ENCODE data around the gene AIG1. TPM values are rescaled to one million over a fixed set of nuclear protein-coding genes. Genes with fewer than 3 reads are reported as not detected.
"Not testable (repeated sequence)": the region's sequence is repeated elsewhere in the genome, so short reads cannot be mapped to it uniquely, and the experiment has no call there.

The AIG1 gene
- total RNA-seq, 1 donor from 2014 or later = 37.1 TPM

DNA sequence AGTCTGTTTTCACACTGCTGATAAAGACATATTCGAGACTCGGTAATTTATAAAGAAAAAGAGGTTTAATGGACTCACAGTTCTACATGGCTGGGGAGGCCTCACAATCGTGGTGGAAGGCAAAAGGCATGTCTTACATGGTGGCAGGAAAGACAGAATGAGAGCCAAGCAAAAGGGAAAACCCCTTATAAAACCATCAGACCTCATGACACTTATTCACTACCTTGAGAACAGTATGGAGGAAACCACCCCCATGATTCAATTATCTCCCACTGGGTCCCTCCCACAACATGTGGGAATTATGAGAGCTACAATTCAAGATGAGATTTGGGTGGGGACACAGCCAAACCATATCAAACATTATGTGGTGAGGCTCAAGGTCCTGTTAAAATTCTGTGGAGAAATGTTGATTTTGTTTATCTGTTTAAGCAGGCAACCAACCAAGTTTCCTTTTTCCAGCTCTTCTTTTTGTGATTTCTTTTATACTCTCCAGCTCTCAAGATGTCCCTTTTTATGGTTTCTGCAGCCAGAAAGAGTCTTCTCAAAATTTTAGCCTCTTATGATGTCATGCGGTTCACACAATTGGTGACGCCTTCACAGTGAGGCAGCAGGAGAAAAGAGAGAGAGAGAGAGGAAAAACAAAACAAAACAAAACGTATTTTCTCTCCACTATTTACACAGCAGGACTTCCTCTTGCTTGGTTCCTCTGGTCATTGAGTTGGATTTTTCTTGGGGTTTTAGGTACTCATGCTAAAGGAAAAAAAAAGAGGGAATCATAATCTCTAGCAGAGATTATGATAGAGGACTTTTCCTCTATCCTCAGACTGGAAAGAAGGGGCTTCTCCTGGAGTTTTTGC lies 18.0 kb downstream of the AIG1 start:
- H3K27ac Mint-ChIP-seq = no peak overlapping the region
- H3K36me3 ChIP-seq = peaks cover 4% of the 10 kb centered on the region
- peaks cover 9% of the 10 kb centered on the region for H3K9me3 ChIP-seq (ENCODE audit: low read depth)
- no peak for DNase-seq (ENCODE audit: low spot score)
- H3K9ac ChIP-seq = no peak overlapping the region
- no peak overlapping the region for H3K4me3 Mint-ChIP-seq
- no peaks in the 10 kb centered on the region for H3K27me3 Mint-ChIP-seq (ENCODE audit: insufficient read depth, low read depth)
- TF ChIP-seq, protein P1, sequence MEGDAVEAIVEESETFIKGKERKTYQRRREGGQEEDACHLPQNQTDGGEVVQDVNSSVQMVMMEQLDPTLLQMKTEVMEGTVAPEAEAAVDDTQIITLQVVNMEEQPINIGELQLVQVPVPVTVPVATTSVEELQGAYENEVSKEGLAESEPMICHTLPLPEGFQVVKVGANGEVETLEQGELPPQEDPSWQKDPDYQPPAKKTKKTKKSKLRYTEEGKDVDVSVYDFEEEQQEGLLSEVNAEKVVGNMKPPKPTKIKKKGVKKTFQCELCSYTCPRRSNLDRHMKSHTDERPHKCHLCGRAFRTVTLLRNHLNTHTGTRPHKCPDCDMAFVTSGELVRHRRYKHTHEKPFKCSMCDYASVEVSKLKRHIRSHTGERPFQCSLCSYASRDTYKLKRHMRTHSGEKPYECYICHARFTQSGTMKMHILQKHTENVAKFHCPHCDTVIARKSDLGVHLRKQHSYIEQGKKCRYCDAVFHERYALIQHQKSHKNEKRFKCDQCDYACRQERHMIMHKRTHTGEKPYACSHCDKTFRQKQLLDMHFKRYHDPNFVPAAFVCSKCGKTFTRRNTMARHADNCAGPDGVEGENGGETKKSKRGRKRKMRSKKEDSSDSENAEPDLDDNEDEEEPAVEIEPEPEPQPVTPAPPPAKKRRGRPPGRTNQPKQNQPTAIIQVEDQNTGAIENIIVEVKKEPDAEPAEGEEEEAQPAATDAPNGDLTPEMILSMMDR (IDR thresholded peaks at IDR 0.05) = no peak
- no peak for TF ChIP-seq EZH2 (IDR thresholded peaks at IDR 0.05)
- no peak for TF ChIP-seq EZH2phosphoT487 (IDR thresholded peaks at IDR 0.05)
- H3K9me3 Mint-ChIP-seq = peaks cover 19% of the 10 kb centered on the region
- no peaks in the 10 kb centered on the region for H3K27me3 ChIP-seq
- H3K4me1 Mint-ChIP-seq = no peaks in the 10 kb centered on the region
- peak overlapping the region; percentile 45 for H3K4me2 ChIP-seq
- no peaks in the 10 kb centered on the region for H3F3A ChIP-seq (ENCODE audit: low read depth)
- peak overlapping the region; percentile 34 for H2AFZ ChIP-seq (replicated peaks)
- peaks cover 7% of the 10 kb centered on the region for H3K79me2 ChIP-seq (ENCODE audit: low read depth)
- H4K20me1 ChIP-seq (ENCODE audit: low read depth) = no peaks in the 10 kb centered on the region
- H3K36me3 Mint-ChIP-seq = peaks cover 1% of the 10 kb centered on the region
- peak overlapping the region; percentile 70 for H3K27ac ChIP-seq
- H3K4me1 ChIP-seq = peaks cover 10% of the 10 kb centered on the region
- no peak overlapping the region for H3K4me3 ChIP-seq

DNA sequence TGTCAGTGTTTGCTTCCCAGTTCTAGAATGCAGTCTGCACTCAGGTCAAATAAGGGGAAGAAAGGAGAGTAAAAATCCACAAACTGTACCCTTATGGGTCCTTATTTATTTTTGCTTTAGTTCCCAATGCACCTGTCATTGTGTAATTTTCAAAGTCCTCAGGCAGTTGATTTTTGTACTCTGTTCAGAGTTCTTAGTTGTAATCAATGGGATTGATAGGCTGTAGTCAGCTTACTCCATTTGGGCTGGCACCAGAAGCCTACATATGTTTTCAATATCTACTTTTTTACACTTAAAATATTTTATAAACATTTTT lies 18.6 kb downstream of the AIG1 start:
- Histone ChIP-seq H3K79me2 (ENCODE audit: low read depth) (peaks cover 2% of the 10 kb centered on the region), H3K27me3 (no peaks in the 10 kb centered on the region), H3K4me1 (peaks cover 10% of the 10 kb centered on the region), H3K9ac (no peak overlapping the region), H2AFZ (replicated peaks) (peak overlapping the region; percentile 34), H4K20me1 (ENCODE audit: low read depth) (no peaks in the 10 kb centered on the region), H3K27ac (peak overlapping the region; percentile 70), H3K4me3 (no peak overlapping the region), H3F3A (ENCODE audit: low read depth) (no peaks in the 10 kb centered on the region), H3K9me3 (ENCODE audit: low read depth) (peaks cover 9% of the 10 kb centered on the region), H3K36me3 (no peaks in the 10 kb centered on the region), H3K4me2 (peak overlapping the region; percentile 45)
- Mint-ChIP-seq H3K27ac (no peak overlapping the region), H3K27me3 (ENCODE audit: insufficient read depth, low read depth) (no peaks in the 10 kb centered on the region), H3K4me3 (no peak overlapping the region), H3K36me3 (peaks cover 1% of the 10 kb centered on the region), H3K4me1 (no peaks in the 10 kb centered on the region), H3K9me3 (peaks cover 13% of the 10 kb centered on the region)
- TF ChIP-seq EZH2phosphoT487 (IDR thresholded peaks at IDR 0.05) (no peak), EZH2 (IDR thresholded peaks at IDR 0.05) (no peak)
- TF ChIP-seq, protein P1 (IDR thresholded peaks at IDR 0.05) = no peak
- no peak for DNase-seq (ENCODE audit: low spot score)

DNA sequence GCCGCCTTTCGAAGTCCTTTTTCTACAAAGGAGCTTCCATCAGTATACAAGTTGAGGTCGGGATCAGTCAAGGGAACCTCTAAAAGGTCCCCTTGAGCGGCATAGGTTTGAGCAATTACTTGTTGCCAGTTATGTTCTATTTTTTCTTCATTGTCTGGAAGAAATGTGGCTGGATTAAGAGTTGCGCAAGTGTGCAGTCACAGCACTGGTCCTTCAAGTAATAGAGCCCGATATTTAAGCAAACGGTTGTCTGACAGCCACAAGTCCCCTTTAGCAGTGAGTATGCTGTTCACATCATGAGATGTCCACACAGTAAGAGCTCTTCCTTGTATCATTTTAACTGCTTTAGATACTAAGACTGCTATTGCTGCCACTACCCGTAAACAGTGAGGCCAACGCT lies 21.6 kb downstream of the AIG1 start:
- not testable (repeated sequence) for H3K36me3 ChIP-seq; H3K4me3 ChIP-seq; H4K20me1 ChIP-seq (ENCODE audit: low read depth); H3K27me3 Mint-ChIP-seq (ENCODE audit: insufficient read depth, low read depth); H3K27me3 ChIP-seq; H3K4me1 Mint-ChIP-seq; H3K27ac Mint-ChIP-seq; H3K36me3 Mint-ChIP-seq; H3K79me2 ChIP-seq (ENCODE audit: low read depth); H3K9ac ChIP-seq; H2AFZ ChIP-seq (replicated peaks); H3K9me3 Mint-ChIP-seq; H3K4me2 ChIP-seq; H3F3A ChIP-seq (ENCODE audit: low read depth); DNase-seq (ENCODE audit: low spot score); H3K4me3 Mint-ChIP-seq; H3K4me1 ChIP-seq; H3K27ac ChIP-seq; H3K9me3 ChIP-seq (ENCODE audit: low read depth)

DNA sequence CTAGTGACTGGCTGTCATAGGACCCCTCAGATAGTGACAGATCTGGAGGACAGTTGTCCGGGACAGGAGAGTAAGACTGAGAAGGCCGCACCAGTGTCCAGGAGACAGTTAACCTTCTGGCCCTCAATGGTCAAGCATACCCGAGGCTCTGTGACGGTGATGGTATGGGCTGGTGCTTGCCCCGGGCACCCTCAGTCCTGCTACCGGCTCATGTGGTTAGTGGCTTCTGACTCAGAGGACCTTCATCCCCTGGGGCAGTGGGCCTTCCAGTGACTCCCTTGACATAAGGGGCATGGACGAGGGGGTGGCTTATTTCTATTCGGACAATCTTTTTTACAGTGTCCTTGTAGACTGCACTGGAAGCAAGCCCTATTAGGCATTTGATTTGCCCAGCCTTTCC lies 23.3 kb downstream of the AIG1 start:
- H3K4me3 ChIP-seq; DNase-seq (ENCODE audit: low spot score); H3K4me3 Mint-ChIP-seq; H3K4me1 Mint-ChIP-seq; H4K20me1 ChIP-seq (ENCODE audit: low read depth); H3F3A ChIP-seq (ENCODE audit: low read depth); H3K27me3 ChIP-seq; H3K9me3 ChIP-seq (ENCODE audit: low read depth); H3K36me3 ChIP-seq; H3K4me2 ChIP-seq; H3K9ac ChIP-seq; H3K79me2 ChIP-seq (ENCODE audit: low read depth); H3K27ac Mint-ChIP-seq; H2AFZ ChIP-seq (replicated peaks); H3K4me1 ChIP-seq; H3K27me3 Mint-ChIP-seq (ENCODE audit: insufficient read depth, low read depth); H3K27ac ChIP-seq; H3K9me3 Mint-ChIP-seq; H3K36me3 Mint-ChIP-seq: not testable (repeated sequence)

DNA sequence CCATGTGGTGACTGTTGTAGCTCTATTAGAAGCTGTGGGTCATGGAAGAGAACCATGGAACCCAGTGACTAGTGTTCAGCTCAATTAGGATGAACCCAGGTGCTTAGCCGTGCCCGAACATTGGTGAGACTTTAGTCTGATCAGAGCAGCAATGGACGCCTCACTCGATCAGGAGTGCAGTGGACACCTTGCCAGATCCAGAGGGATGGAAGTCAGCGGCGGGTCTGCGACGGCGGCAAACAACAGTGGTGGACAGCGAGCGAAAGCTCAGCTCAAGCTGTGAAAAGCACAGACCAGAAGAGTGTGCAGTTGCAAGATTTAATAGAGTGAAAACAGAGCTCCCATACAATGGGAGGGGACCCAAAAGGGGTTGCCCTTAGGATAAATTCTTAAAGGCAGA lies 26.6 kb downstream of the AIG1 start:
- not testable (repeated sequence) for H3K27ac Mint-ChIP-seq; H3K36me3 ChIP-seq; H3K4me1 Mint-ChIP-seq; H3K9me3 Mint-ChIP-seq; H3K27ac ChIP-seq; H3F3A ChIP-seq (ENCODE audit: low read depth); H3K4me1 ChIP-seq; H4K20me1 ChIP-seq (ENCODE audit: low read depth); H3K4me3 Mint-ChIP-seq; H3K4me3 ChIP-seq; H3K27me3 ChIP-seq; H3K4me2 ChIP-seq; H3K27me3 Mint-ChIP-seq (ENCODE audit: insufficient read depth, low read depth); H3K36me3 Mint-ChIP-seq; H2AFZ ChIP-seq (replicated peaks); DNase-seq (ENCODE audit: low spot score); H3K79me2 ChIP-seq (ENCODE audit: low read depth); H3K9me3 ChIP-seq (ENCODE audit: low read depth); H3K9ac ChIP-seq
